Thyroid gland (tissue), 4 donors: ENCODE measurements around the gene SNX8.

ENCODE experiments used
- POLR2A ChIP-seq, 2 donors: fragments of 450-650 bp; IDR thresholded peaks; one replicate each; pipeline ENCODE4 v1.6.1; 2017; ENCODE audit warnings: antibody characterized with exemption in 2 of 2, mild to moderate bottlenecking in 2 of 2, moderate library complexity in 1 of 2
- TF ChIP-seq, protein P1 (sequence below), 6 experiments: fragments of 200-600 bp in 3 of 6; fragments of 450-650 bp in 3 of 6; sonication (generic) in 3 of 6; IDR thresholded peaks; one replicate each; pipeline ENCODE4 v1.5.1; 2016 to 2019; ENCODE audit warnings: antibody characterized with exemption in 6 of 6, mild to moderate bottlenecking in 2 of 6, inconsistent platforms in 1 of 6, moderate library complexity in 1 of 6

DNA sequence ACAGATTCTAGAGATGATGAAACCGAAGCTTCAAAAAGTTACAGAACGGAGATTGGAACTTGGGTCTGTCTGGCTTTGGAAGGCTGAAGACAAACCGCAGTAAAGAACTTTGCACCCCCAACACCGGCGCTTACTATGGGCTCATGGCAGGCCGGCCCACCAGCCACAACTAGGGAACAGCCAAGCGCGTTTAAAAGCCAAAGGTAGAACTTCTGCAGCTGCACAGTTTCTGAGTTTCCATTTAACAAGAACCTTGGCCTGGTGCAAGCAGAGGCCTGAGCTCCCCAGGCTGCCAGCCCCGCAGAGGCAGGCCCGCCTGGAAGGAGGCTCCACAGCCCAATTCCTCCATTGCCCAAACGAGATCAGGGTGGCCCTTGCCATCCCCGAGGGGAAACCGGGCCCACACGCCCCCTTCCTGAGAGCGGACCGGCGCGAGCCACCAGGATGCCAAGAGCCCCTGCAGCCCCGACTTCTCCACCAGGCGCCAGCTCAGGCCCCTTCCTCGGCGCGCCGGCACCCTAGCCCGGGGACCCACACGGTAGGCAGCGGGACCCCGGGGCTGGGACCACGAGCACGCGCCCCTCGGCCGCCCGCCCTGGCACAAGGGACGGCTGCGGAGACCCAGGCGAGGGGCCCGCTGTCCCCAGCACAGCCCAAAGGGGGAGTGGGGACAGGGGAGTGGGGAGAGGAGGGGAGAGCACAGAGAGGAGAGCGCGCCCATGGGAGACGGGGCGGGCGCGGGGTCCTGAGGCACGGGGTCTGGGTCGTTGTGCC is 82.1 kb downstream of the SNX8 start:
- TF ChIP-seq, protein P1, sequence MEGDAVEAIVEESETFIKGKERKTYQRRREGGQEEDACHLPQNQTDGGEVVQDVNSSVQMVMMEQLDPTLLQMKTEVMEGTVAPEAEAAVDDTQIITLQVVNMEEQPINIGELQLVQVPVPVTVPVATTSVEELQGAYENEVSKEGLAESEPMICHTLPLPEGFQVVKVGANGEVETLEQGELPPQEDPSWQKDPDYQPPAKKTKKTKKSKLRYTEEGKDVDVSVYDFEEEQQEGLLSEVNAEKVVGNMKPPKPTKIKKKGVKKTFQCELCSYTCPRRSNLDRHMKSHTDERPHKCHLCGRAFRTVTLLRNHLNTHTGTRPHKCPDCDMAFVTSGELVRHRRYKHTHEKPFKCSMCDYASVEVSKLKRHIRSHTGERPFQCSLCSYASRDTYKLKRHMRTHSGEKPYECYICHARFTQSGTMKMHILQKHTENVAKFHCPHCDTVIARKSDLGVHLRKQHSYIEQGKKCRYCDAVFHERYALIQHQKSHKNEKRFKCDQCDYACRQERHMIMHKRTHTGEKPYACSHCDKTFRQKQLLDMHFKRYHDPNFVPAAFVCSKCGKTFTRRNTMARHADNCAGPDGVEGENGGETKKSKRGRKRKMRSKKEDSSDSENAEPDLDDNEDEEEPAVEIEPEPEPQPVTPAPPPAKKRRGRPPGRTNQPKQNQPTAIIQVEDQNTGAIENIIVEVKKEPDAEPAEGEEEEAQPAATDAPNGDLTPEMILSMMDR (IDR thresholded peaks at IDR 0.05), result no peak
- TF ChIP-seq POLR2A (IDR thresholded peaks at IDR 0.05), result no peak
